Measurements from ENCODE around the gene WDR64. TPM values are rescaled to one million over a fixed set of nuclear protein-coding genes. Genes with fewer than 3 reads are reported as not detected.

The WDR64 gene
- total RNA-seq, 1 donor from 2014 or later, result not detected

DNA sequence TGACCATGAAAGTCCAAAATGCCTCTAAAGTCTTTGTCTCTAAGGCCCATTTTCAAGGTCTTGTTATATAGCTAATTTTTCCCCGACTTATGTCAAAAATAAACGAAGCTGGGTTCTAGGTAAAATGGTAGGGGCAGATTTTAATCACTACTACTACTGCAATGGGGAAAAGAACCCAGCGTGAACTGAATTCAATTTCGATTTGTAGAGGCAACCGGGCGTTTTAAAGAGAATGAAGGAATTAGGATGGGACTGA is 195.4 kb downstream of the WDR64 start:
- no peak for TF ChIP-seq CTCF (IDR thresholded peaks at IDR 0.05)
- Histone ChIP-seq H3K9me3 (no peaks in the 10 kb centered on the region), H3K4me3 (peak overlapping the region; percentile 74), H3K27ac (peak overlapping the region; percentile 93), H3K4me1 (peaks cover 10% of the 10 kb centered on the region), H3K36me3 (no peaks in the 10 kb centered on the region), H3K27me3 (ENCODE audit: low read depth) (no peaks in the 10 kb centered on the region)
- DNase-seq (no peak), ATAC-seq (no peak)
- intact Hi-C loops (cut with DNase I), result no loop called here

DNA sequence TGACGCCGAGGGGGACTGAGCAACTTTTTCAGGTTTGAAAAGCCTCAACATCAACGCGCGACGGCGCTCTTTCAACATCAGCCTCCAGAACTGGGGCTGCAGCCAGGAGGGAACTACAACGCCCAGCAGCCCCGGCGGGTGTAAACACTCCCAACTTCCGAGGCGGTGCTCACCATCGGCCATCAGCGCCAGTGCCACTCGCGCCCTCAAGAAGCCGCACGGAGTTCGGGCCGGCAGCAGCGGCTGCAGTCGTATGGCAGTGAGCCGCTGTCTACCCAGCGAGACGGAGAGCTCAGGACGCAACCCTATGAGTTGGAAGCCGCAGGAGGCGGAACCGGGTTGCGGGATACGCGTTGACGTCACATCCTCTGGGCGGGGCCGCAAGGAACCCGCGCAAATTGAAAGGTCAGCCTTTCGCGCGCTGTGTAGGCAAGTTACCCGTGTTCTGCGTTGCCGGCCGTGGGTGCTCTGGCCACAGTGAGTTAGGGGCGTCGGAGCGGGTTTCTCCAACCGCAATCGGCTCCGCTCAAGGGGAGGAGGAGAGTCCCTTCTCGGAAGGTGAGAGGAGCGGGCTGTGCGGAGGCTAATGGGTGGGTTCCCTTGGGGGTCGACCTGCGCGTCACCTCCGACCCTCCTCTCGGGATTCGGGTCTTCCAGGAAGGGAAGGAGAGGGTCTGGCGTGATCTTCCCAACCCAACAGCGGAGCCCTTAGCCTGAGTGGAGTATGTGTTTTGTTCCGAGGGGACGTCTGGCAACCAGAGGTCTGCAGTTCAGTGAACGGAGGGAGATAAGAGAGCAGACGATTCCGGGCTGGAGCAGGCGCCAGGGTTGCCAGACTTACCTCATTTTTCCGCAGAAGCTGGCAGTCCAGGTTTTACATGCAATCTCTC is 196.0 kb downstream of the WDR64 start, which contains the start of gene EXO1:
Gene EXO1 (plus strand): TSS at position 409 of the 890 bp plus-strand sequence. CDS start 2,222 bp downstream, outside the sequence.
- Histone ChIP-seq H3K9me3 (no peaks in the 10 kb centered on the region), H3K4me1 (peaks cover 10% of the 10 kb centered on the region), H3K4me3 (peak within 1 kb of the TSS; percentile 74), H3K27me3 (ENCODE audit: low read depth) (no peaks in the 10 kb centered on the region), H3K36me3 (no peaks in the 10 kb centered on the region), H3K27ac (peak within 1 kb of the TSS; percentile 93)
- DNase-seq (peak; percentile 93), ATAC-seq (peak; percentile 98 to 100)
- TF ChIP-seq CTCF (IDR thresholded peaks at IDR 0.05), result peak; percentile 26
- intact Hi-C loops (cut with DNase I), result no loop called here

GRCh38 chr1:241848686-241849344 is 196.7 kb downstream of the WDR64 start:
- H3K4me1 ChIP-seq, result peaks cover 10% of the 10 kb centered on the region
- no peaks in the 10 kb centered on the region for H3K36me3 ChIP-seq
- H3K4me3 ChIP-seq, result peak overlapping the region; percentile 74
- ATAC-seq, result no peak
- no peak for TF ChIP-seq CTCF (IDR thresholded peaks at IDR 0.05)
- no peak overlapping the region for H3K27ac ChIP-seq
- intact Hi-C loops (cut with DNase I), result no loop called here
- H3K27me3 ChIP-seq (ENCODE audit: low read depth), result no peaks in the 10 kb centered on the region
- H3K9me3 ChIP-seq, result no peaks in the 10 kb centered on the region
- DNase-seq, result no peak

- no peaks in the 10 kb centered on the region for H3K27me3 ChIP-seq (ENCODE audit: low read depth)
- H3K36me3 ChIP-seq, result no peaks in the 10 kb centered on the region
- no peaks in the 10 kb centered on the region for H3K9me3 ChIP-seq
- no peak overlapping the region for H3K27ac ChIP-seq
- no peak for ATAC-seq
- intact Hi-C loops (cut with DNase I), result no loop called here
- no peak overlapping the region for H3K4me3 ChIP-seq
- DNase-seq, result no peak
- H3K4me1 ChIP-seq, result peaks cover 10% of the 10 kb centered on the region
- TF ChIP-seq CTCF (IDR thresholded peaks at IDR 0.05), result no peak
Observed at GRCh38 chr1:241849345-241849695, 197.2 kb downstream of the WDR64 start.

Other genes starting within 250 kb of the WDR64 start
- 42.1 TPM for gene FH, start 132.5 kb upstream of the WDR64 start, total RNA-seq
- 23.0 TPM for gene KMO, start 119.9 kb upstream of the WDR64 start, total RNA-seq
- gene CHML, start 11.9 kb upstream of the WDR64 start, total RNA-seq, result 14.5 TPM
- gene OPN3, start 11.9 kb upstream of the WDR64 start, total RNA-seq, result 36.5 TPM
- gene EXO1, start 195.9 kb downstream of the WDR64 start, total RNA-seq, result 1.4 TPM

All from lower lobe of right lung (tissue), 2 donors.